Measurements from ENCODE around the gene CRMP1.

DNA sequence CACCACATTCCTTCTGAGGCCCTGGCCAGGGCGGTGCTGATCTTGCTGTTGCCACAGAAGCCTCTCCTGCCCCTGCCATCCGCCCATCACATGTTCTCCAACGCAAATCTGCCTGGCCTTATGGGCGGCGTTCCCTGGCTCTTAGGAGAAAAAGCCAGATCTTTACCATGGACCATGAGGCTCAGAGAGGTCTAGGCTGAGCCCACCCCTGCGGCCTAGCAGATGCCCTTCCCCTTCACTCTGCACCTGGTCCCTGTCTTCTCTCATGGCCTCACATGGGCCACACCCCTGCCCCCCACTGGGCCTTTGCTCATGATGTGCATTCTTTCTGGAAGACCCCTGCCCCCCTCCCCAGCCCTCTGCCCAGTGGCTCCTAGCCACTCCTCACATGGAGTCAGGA is 78.5 kb downstream of the CRMP1 start:
- TF ChIP-seq, protein P1, sequence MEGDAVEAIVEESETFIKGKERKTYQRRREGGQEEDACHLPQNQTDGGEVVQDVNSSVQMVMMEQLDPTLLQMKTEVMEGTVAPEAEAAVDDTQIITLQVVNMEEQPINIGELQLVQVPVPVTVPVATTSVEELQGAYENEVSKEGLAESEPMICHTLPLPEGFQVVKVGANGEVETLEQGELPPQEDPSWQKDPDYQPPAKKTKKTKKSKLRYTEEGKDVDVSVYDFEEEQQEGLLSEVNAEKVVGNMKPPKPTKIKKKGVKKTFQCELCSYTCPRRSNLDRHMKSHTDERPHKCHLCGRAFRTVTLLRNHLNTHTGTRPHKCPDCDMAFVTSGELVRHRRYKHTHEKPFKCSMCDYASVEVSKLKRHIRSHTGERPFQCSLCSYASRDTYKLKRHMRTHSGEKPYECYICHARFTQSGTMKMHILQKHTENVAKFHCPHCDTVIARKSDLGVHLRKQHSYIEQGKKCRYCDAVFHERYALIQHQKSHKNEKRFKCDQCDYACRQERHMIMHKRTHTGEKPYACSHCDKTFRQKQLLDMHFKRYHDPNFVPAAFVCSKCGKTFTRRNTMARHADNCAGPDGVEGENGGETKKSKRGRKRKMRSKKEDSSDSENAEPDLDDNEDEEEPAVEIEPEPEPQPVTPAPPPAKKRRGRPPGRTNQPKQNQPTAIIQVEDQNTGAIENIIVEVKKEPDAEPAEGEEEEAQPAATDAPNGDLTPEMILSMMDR (IDR thresholded peaks at IDR 0.05): no peak
- no peak for TF ChIP-seq POLR2A (IDR thresholded peaks at IDR 0.05)

Data from stomach (tissue), 4 donors.